Caco-2 (cell line): ENCODE measurements around the gene PAPSS1. TPM values are rescaled to one million over a fixed set of nuclear protein-coding genes. Genes with fewer than 3 reads are reported as not detected.

Experiments used
- BruUV-seq: library from RNA; stranded (reverse); fragments of 400-500 nt; replicated peaks from 2 replicates; lab custom pipeline; 2021; lab: Mats Ljungman, UMichigan
- CTCF ChIA-PET: fragments of 300-600 bp; sonication (Branson Sonifier 250); formaldehyde crosslinking; loops from one replicate; lab custom pipeline; 2022; ENCODE audit warnings: antibody characterized with exemption; lab: Charles Lee
- POLR2A ChIA-PET: fragments of 300-600 bp; sonication (Branson Sonifier 250); formaldehyde crosslinking; loops from one replicate; lab custom pipeline; 2022; ENCODE audit warnings: antibody characterized with exemption; lab: Charles Lee
- DNase-seq, 2 experiments: peaks; one replicate each; pipeline versions ENCODE4 v3.0.0 to v3.0.0-alpha.2; 2020 to 2022
- H3K27me3 ChIP-seq: replicated peaks from 2 replicates; pipeline ENCODE4 v1.6.0; 2011; ENCODE audit warnings: low read length; ENCODE audit not compliant: control insufficient read depth, insufficient read depth
- H3K36me3 ChIP-seq: 2 replicates; pipeline ENCODE4 v1.5.1; 2011; ENCODE audit warnings: low read length; ENCODE audit not compliant: control insufficient read depth, insufficient read depth
- H3K4me1 ChIP-seq: fragments of 250-450 bp; sonication (Bioruptor Pico); 2 replicates; pipeline ENCODE4 v1.5.1; 2020; ENCODE audit warnings: mild to moderate bottlenecking
- H3K4me3 ChIP-seq: 2 replicates; pipeline ENCODE4 v1.5.1; 2011; ENCODE audit warnings: low read depth, mild to moderate bottlenecking, control low read depth, low read length
- H3K9me3 ChIP-seq: fragments of 250-450 bp; sonication (Bioruptor Pico); 2 replicates; pipeline ENCODE4 v1.5.1; 2020; ENCODE audit warnings: mild to moderate bottlenecking, moderate library complexity
- H3K27ac Mint-ChIP-seq: one replicate; pipeline ENCODE4 v1.8.0; 2022; ENCODE audit warnings: mixed read lengths; ENCODE audit not compliant: unreplicated experiment
- H3K27me3 Mint-ChIP-seq: one replicate; pipeline ENCODE4 v1.8.0; 2022; ENCODE audit warnings: mixed read lengths; ENCODE audit not compliant: insufficient read depth, unreplicated experiment
- H3K36me3 Mint-ChIP-seq: one replicate; pipeline ENCODE4 v1.8.0; 2022; ENCODE audit warnings: mild to moderate bottlenecking, mixed read lengths; ENCODE audit not compliant: insufficient read depth, unreplicated experiment
- H3K4me1 Mint-ChIP-seq: one replicate; pipeline ENCODE4 v1.8.0; 2022; ENCODE audit warnings: low read depth, mixed read lengths; ENCODE audit not compliant: unreplicated experiment
- H3K4me3 Mint-ChIP-seq: one replicate; pipeline ENCODE4 v1.8.0; 2022; ENCODE audit warnings: mild to moderate bottlenecking, moderate library complexity, mixed read lengths; ENCODE audit not compliant: unreplicated experiment
- H3K9me3 Mint-ChIP-seq: one replicate; pipeline ENCODE4 v1.8.0; 2022; ENCODE audit warnings: mixed read lengths; ENCODE audit not compliant: unreplicated experiment
- intact Hi-C: fragments of 100-400 bp; cut with micrococcal nuclease; formaldehyde crosslinking; loops from one replicate; pipeline ENCODE4 v1.10.0; 2022; ENCODE audit not compliant: unreplicated experiment
- total RNA-seq: library from RNA; stranded (reverse); gene quantifications from 2 replicates; pipeline ENCODE4 v1.2.3, GENCODE V29; 2022
- TF ChIP-seq, protein P1 (sequence below), 2 experiments: fragments of 200-600 bp in 1 of 2; IDR thresholded peaks; 1 replicate in 1 of 2; 2 replicates in 1 of 2; pipeline versions ENCODE4 v1.5.1 to v1.8.0; 2011 to 2022; ENCODE audit warnings: antibody characterized with exemption in 1 of 2, control low read depth in 1 of 2, inconsistent platforms in 1 of 2, low read depth in 1 of 2, low read length in 1 of 2, mild to moderate bottlenecking in 1 of 2, moderate library complexity in 1 of 2; ENCODE audit not compliant: insufficient read depth in 1 of 2, severe bottlenecking in 1 of 2, unreplicated experiment in 1 of 2

Gene PAPSS1
- total RNA-seq, 1 experiment from 2014 or later = 66.1 TPM

DNA sequence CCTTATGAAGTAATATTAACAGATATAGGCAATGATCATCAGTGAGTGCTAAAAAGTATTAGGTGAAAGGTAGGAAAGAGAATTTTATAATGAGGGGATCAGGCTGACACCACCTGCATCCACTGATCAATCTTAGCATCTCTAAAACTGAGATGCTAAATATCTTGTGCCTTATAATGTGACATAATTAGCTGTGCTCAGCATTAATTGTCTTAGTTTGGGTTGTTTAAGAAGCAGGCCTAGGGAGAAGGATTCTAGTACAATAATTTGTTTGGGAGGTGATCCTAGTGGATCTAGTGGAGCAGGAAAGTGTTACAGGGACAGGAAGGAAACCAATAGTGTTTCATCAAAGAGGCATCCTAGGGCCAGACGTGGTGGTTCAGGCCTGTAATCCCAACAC, 22.2 kb upstream of the PAPSS1 start:
- Mint-ChIP-seq H3K27me3 (no peaks in the 10 kb centered on the region), H3K4me1 (no peaks in the 10 kb centered on the region), H3K4me3 (no peak overlapping the region), H3K36me3 (no peaks in the 10 kb centered on the region), H3K9me3 (no peaks in the 10 kb centered on the region), H3K27ac (no peak overlapping the region)
- no peaks in the 10 kb centered on the region for H3K4me1 ChIP-seq
- BruUV-seq = no TSS peak
- DNase-seq = no peak
- no peaks in the 10 kb centered on the region for H3K36me3 ChIP-seq
- ChIA-PET POLR2A (no interaction called here), CTCF (no interaction called here)
- no peak overlapping the region for H3K4me3 ChIP-seq
- TF ChIP-seq, protein P1, sequence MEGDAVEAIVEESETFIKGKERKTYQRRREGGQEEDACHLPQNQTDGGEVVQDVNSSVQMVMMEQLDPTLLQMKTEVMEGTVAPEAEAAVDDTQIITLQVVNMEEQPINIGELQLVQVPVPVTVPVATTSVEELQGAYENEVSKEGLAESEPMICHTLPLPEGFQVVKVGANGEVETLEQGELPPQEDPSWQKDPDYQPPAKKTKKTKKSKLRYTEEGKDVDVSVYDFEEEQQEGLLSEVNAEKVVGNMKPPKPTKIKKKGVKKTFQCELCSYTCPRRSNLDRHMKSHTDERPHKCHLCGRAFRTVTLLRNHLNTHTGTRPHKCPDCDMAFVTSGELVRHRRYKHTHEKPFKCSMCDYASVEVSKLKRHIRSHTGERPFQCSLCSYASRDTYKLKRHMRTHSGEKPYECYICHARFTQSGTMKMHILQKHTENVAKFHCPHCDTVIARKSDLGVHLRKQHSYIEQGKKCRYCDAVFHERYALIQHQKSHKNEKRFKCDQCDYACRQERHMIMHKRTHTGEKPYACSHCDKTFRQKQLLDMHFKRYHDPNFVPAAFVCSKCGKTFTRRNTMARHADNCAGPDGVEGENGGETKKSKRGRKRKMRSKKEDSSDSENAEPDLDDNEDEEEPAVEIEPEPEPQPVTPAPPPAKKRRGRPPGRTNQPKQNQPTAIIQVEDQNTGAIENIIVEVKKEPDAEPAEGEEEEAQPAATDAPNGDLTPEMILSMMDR (IDR thresholded peaks at IDR 0.05; ENCODE audit: insufficient read depth in 1 of 2, low read depth in 1 of 2, low read length in 1 of 2, severe bottlenecking in 1 of 2, unreplicated experiment in 1 of 2) = no peak
- intact Hi-C loops = loop anchor here (5.0 kb wide), 1 partner anchor 170 kb away; no protein-coding TSS in a partner anchor
- H3K27me3 ChIP-seq = no peaks in the 10 kb centered on the region
- no peaks in the 10 kb centered on the region for H3K9me3 ChIP-seq

DNA sequence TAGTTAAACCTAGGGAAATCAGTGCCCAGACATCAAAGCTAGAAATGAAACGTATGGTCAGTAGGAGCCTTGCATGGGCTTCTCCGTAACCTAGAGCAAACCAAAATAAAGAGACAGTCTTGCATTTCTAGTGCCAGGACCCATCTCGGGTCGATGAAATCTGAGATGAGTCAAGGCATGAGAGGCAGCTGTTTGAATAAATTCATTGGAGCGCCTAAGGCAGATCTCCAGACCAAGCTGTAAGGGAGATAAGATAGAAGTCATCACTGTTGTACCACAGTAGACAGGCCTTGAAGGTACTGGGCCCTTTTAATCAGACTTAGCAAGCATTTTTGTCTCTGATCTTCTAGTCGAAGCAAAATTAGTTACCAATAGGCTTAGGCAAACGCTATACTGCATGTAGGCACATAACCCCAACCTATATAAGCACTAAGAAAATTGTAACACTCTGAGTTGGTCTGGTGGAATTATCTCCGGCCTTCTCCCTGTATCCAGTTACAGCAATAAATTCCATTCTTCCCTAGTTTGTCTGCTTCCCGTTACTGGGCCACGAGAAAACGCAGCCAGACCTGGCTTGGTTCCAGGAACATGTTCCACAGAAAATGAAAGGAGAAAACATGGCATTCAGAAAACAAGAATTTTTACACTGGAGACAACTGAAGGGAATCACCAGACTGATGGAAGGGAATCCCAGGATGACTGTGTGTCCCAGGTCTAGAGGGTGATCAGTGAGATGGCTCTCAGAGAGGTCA, 21.1 kb upstream of the PAPSS1 start:
- Mint-ChIP-seq H3K27me3 (no peaks in the 10 kb centered on the region), H3K27ac (no peak overlapping the region), H3K36me3 (no peaks in the 10 kb centered on the region), H3K4me1 (no peaks in the 10 kb centered on the region), H3K9me3 (no peaks in the 10 kb centered on the region), H3K4me3 (no peak overlapping the region)
- Histone ChIP-seq H3K9me3 (no peaks in the 10 kb centered on the region), H3K4me3 (no peak overlapping the region), H3K36me3 (no peaks in the 10 kb centered on the region), H3K27me3 (no peaks in the 10 kb centered on the region), H3K4me1 (no peaks in the 10 kb centered on the region)
- POLR2A ChIA-PET = no interaction called here
- BruUV-seq = no TSS peak
- TF ChIP-seq, protein P1 (IDR thresholded peaks at IDR 0.05; ENCODE audit: insufficient read depth in 1 of 2, low read depth in 1 of 2, low read length in 1 of 2, severe bottlenecking in 1 of 2, unreplicated experiment in 1 of 2) = no peak
- no peak for DNase-seq
- CTCF ChIA-PET = interaction anchor here (0.7 kb wide), 1 partner anchor 86 kb away, joined by 4 read pairs; no protein-coding TSS in a partner anchor
- intact Hi-C loops = loop anchor here (2.0 to 5.0 kb wide), 2 partner anchors 171 to 176 kb away; no protein-coding TSS in a partner anchor

DNA sequence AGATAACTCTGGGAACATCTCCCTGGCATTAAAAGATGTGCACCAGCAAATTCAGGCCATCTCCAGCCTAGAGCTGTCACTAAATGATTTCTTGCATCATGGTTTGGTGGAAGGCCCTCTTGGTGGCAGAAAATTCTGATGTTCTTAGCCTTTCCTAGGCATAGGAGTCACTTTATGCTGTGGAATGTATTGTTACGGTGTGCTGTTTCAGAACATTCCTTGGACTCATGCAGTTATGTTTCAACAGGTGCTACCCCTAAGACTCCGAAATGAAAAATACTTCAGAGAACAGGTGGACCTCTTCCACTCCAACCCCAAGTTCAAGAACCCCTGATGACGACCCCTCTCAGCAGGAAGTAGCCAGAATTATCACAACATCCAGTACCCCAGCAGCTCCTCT, 20.3 kb upstream of the PAPSS1 start:
- no peaks in the 10 kb centered on the region for H3K9me3 Mint-ChIP-seq
- POLR2A ChIA-PET = no interaction called here
- no peaks in the 10 kb centered on the region for H3K4me1 Mint-ChIP-seq
- Histone ChIP-seq H3K9me3 (no peaks in the 10 kb centered on the region), H3K4me3 (no peak overlapping the region), H3K36me3 (no peaks in the 10 kb centered on the region), H3K4me1 (no peaks in the 10 kb centered on the region), H3K27me3 (no peaks in the 10 kb centered on the region)
- no peak overlapping the region for H3K27ac Mint-ChIP-seq
- CTCF ChIA-PET = interaction anchor here (0.7 kb wide), 2 partner anchors 85 to 87 kb away, joined by 3 to 4 read pairs; no protein-coding TSS in a partner anchor
- no peak overlapping the region for H3K4me3 Mint-ChIP-seq
- TF ChIP-seq, protein P1 (IDR thresholded peaks at IDR 0.05; ENCODE audit: insufficient read depth in 1 of 2, low read depth in 1 of 2, low read length in 1 of 2, severe bottlenecking in 1 of 2, unreplicated experiment in 1 of 2) = peak in 1 of 2 experiments; percentile 17
- BruUV-seq = no TSS peak
- intact Hi-C loops = loop anchor here (2.0 to 5.0 kb wide), 2 partner anchors 172 to 176 kb away; no protein-coding TSS in a partner anchor
- no peaks in the 10 kb centered on the region for H3K27me3 Mint-ChIP-seq
- no peaks in the 10 kb centered on the region for H3K36me3 Mint-ChIP-seq
- DNase-seq = no peak
